Posterior cingulate gyrus (tissue), 11 donors: ENCODE results near the gene FCGR1A.
A peak's percentile ranks its signal among the peaks of the same experiment; 100 is the strongest.
"Not testable (repeated sequence)": the region's sequence is repeated elsewhere in the genome, so short reads cannot be mapped to it uniquely, and the experiment has no call there.

ENCODE experiments used
- DNase-seq, 10 donors: peaks; one replicate each; pipeline versions ENCODE4 v3.0.0 to v3.0.0-alpha.2; 2020 to 2021; ENCODE audit warnings: mixed read lengths in 3 of 10
- intact Hi-C: fragments of 100-400 bp; cut with DNase I; formaldehyde crosslinking; loops from one replicate; pipeline ENCODE4 v1.15.1; 2023

FCGR1A gene

GRCh38 chr1:149782600-149782999 lies at the start of gene FCGR1A:
Gene FCGR1A (plus strand): TSS chr1:149782694. CDS start chr1:149782744, 50 bp downstream.
- intact Hi-C loops, DNase-seq: not testable (repeated sequence)

- DNase-seq, intact Hi-C loops: not testable (repeated sequence)
Observed at GRCh38 chr1:149732781-149733180, 49.7 kb upstream of the FCGR1A start.

DNA sequence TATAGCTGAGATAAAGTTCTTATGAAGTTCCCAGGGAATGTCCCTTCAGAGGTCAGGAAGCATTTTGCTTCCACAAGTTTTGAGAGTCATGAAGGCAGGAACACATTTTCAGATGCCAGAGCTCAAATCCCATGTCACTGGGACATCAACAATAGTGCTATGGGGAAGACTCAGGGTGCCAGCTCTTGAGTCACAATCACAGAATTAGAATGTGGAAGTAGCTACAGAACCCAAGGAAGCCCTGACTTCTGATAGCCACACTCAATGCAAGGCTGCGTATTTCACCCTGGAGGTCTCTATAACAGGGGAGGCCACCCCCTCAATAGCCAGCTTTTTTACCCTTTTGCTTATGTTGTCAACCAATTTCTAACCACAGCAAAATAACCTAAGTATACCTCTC lies 47.8 kb upstream of the FCGR1A start:
- DNase-seq, intact Hi-C loops: not testable (repeated sequence)

GRCh38 chr1:149740148-149740581 lies 42.3 kb upstream of the FCGR1A start:
- DNase-seq: peak in 3 of 10 donors; percentile 9 to 67 (median 35)
- intact Hi-C loops: not testable (repeated sequence)

DNA sequence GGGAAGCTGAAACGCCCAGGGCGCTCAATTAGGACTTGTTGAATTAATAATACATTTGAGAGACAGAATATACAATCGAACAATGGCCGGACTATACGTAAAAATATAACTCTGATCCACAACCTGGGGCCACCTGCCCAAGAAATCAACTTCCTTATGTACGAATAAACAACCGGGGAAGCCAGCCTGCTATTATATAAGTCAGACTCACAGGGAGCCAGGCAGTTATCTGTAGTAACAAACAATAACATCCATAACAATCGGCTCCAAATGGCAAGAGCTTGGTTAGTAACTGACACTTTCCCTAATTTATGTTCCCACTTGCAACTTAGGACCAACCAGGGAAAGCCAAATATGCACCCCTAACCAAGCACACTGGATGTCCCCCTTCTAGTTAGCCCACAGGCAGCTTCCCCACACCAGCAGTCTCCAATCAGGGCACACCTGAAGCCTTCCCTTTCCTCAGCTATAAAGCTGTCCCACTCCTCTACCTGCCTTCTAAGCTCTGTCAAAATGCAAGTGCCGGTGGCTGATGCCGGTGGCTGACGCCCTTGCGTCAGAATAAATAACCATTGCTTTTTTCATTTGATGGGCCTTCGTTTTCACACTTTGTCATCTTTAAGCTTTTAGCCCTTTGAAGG lies 41.8 kb upstream of the FCGR1A start:
- DNase-seq, intact Hi-C loops: not testable (repeated sequence)

GRCh38 chr1:149741914-149742313 lies 40.6 kb upstream of the FCGR1A start:
- DNase-seq, intact Hi-C loops: not testable (repeated sequence)

DNA sequence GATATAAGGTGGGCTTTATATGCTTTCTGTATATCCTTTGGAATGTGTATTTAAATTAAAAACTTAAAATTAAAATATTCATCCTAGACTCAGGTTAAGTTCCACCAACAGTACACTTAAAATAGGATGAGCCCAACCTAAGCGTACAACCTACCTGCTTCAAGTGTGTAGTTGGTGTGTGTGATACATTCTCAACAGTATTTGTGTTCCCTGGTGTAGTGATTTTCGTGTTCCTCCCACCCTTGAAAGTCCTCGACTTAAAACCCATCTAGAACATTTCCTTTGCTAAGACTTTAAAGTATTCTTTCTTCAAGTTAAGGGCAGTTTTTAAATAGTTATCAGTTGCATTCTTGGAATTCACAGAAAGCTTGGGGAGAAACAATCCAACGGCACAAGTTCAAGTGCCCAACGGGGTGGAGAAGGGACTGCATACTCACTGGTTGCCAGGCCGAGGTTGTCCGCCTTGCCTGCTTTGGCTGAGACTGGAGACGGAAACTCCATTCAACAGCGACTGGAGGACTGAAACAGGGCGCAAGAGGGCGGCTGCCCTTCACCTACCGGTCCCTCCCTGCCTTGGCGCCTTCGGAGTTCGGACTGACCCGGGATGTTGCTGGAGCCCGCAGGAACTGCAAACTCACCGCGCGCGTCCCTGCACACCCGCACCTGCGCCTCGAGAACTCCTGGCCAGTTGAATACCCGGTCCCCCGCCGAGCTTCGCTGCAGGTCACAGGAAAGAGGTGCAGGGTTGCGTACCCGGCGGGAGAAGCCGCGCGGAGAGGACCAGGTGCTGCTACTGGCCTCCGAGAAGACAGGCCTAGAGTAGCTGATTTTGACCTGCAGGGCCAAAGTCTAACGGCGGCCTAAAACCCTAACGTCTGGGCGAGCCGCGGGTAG lies 35.8 kb upstream of the FCGR1A start:
- DNase-seq: peak in 2 of 10 donors; percentile 43 to 46
- intact Hi-C loops: not testable (repeated sequence)

GRCh38 chr1:149747359-149748143 lies 34.9 kb upstream of the FCGR1A start:
- DNase-seq, intact Hi-C loops: not testable (repeated sequence)

- intact Hi-C loops: not testable (repeated sequence)
- DNase-seq: peak in 1 of 10 donors; percentile 47
Observed at GRCh38 chr1:149748144-149748500, 34.4 kb upstream of the FCGR1A start.

- DNase-seq, intact Hi-C loops: not testable (repeated sequence)
Observed at GRCh38 chr1:149750562-149750961, 31.9 kb upstream of the FCGR1A start.

GRCh38 chr1:149752186-149752585 lies 30.3 kb upstream of the FCGR1A start:
- DNase-seq, intact Hi-C loops: not testable (repeated sequence)

- intact Hi-C loops, DNase-seq: not testable (repeated sequence)
Observed at GRCh38 chr1:149753466-149753865, 29.0 kb upstream of the FCGR1A start.

- not testable (repeated sequence) for DNase-seq
Observed at GRCh38 chr1:149755294-149755693, 27.2 kb upstream of the FCGR1A start.

GRCh38 chr1:149762294-149762693 lies 20.2 kb upstream of the FCGR1A start:
- DNase-seq, intact Hi-C loops: not testable (repeated sequence)

More at GRCh38 chr1:149755294-149755693, 27.2 kb upstream of the FCGR1A start:
- intact Hi-C loops: not testable (repeated sequence)

GRCh38 chr1:149764087-149764800 lies 18.2 kb upstream of the FCGR1A start:
- intact Hi-C loops: not testable (repeated sequence)

GRCh38 chr1:149766241-149766640 lies 16.3 kb upstream of the FCGR1A start:
- intact Hi-C loops, DNase-seq: not testable (repeated sequence)

More at GRCh38 chr1:149764087-149764800, 18.2 kb upstream of the FCGR1A start:
- DNase-seq: not testable (repeated sequence)

- DNase-seq: not testable (repeated sequence)
Observed at GRCh38 chr1:149769216-149769615, 13.3 kb upstream of the FCGR1A start.

GRCh38 chr1:149770661-149771060 lies 11.8 kb upstream of the FCGR1A start:
- intact Hi-C loops: not testable (repeated sequence)

More at GRCh38 chr1:149769216-149769615, 13.3 kb upstream of the FCGR1A start:
- intact Hi-C loops: not testable (repeated sequence)

DNA sequence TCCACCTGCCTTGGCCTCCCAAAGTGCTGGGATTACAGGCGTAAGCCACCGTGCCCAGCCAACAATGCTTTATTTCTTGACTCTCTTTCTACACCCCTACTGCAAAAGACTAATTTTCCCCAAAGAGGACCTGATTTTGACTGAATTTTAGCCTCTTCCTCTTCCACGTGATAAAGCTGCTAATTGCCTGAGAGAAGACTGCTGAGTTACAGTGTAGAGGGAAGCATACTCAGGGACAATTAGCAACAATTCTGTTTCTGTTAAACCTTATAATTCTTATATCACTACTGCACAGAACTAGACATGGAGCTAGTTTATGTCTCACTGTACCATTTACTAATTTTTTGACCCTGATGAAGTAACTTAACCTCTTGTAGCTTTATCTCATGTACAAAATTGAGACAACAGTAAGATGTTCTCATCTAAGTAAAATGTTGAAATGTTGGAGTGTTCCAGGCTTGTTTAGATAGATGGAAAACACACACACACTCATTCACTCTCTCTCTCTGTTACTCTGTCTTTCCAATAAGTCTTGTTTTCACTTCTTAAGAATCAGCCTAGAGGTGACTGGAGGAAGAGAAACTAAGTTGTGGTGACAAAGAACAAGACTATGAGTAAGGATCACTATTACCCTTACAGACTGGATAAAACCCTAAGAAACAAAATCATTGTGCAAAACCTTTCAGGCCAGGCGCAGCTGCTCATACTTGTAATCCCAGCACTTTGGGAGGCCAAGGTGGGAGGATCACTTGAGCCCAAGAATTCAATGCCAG lies 10.7 kb upstream of the FCGR1A start:
- intact Hi-C loops, DNase-seq: not testable (repeated sequence)

More at GRCh38 chr1:149770661-149771060, 11.8 kb upstream of the FCGR1A start:
- not testable (repeated sequence) for DNase-seq
